Neural progenitor cell (in vitro differentiated cells): ENCODE results near the gene TRIM46.
"Not testable (repeated sequence)": the region's sequence is repeated elsewhere in the genome, so short reads cannot be mapped to it uniquely, and the experiment has no call there.

ENCODE experiments used
- EZH2 ChIP-seq: fragments of 200-600 bp; sonication (generic); IDR thresholded peaks from 2 replicates; pipeline ENCODE4 v1.6.1; 2017; ENCODE audit warnings: antibody characterized with exemption, mild to moderate bottlenecking, moderate library complexity
- TF ChIP-seq, protein P1 (sequence below): fragments of 200-600 bp; sonication (generic); IDR thresholded peaks from 2 replicates; pipeline ENCODE4 v1.5.1; 2017; ENCODE audit warnings: antibody characterized with exemption, mild to moderate bottlenecking

DNA sequence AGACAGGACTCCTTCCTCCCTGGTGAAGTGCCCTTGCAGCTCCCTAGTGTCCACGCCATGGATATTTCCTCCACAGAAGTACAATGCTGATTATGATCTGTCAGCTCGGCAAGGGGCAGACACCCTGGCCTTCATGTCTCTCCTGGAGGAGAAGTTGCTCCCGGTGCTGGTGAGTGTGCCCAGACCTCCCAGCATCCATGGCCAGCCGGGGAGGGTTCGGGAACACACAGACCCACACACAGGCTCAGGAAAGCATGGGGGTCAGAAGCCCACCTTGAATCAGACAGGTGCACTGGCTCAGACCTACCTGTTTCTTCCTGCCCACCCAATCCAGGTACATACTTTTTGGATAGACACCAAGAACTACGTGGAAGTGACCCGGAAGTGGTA is 38.4 kb downstream of the TRIM46 start:
- TF ChIP-seq, protein P1, sequence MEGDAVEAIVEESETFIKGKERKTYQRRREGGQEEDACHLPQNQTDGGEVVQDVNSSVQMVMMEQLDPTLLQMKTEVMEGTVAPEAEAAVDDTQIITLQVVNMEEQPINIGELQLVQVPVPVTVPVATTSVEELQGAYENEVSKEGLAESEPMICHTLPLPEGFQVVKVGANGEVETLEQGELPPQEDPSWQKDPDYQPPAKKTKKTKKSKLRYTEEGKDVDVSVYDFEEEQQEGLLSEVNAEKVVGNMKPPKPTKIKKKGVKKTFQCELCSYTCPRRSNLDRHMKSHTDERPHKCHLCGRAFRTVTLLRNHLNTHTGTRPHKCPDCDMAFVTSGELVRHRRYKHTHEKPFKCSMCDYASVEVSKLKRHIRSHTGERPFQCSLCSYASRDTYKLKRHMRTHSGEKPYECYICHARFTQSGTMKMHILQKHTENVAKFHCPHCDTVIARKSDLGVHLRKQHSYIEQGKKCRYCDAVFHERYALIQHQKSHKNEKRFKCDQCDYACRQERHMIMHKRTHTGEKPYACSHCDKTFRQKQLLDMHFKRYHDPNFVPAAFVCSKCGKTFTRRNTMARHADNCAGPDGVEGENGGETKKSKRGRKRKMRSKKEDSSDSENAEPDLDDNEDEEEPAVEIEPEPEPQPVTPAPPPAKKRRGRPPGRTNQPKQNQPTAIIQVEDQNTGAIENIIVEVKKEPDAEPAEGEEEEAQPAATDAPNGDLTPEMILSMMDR = not testable (repeated sequence)
- not testable (repeated sequence) for TF ChIP-seq EZH2
